ENCODE data around the gene WDFY2. TPM values are rescaled to one million over a fixed set of nuclear protein-coding genes. Genes with fewer than 3 reads are reported as not detected.
A peak's percentile ranks its signal among the peaks of the same experiment; 100 is the strongest.

Gene WDFY2
- total RNA-seq, 2 donors from 2014 or later = 25.7 to 31.9 TPM

- Histone ChIP-seq H3K36me3 (replicated peaks in 1 of 2; ENCODE audit: insufficient read depth in 1 of 2, low read depth in 2 of 2) (no peaks in the 10 kb centered on the region), H3K27me3 (no peaks in the 10 kb centered on the region), H3K4me1 (peaks cover 53% of the 10 kb centered on the region), H3K9me3 (no peaks in the 10 kb centered on the region), H3K27ac (peak overlapping the region in 1 of 4 donors; percentile 22), H3K4me3 (no peak overlapping the region)
- ATAC-seq (no peak), DNase-seq (no peak)
- intact Hi-C loops (cut with DNase I) = no loop called here
- TF ChIP-seq CTCF (IDR thresholded peaks at IDR 0.05) (no peak), POLR2A (IDR thresholded peaks at IDR 0.05) (no peak)
- WGBS, 2 donors = 70 to 78% methylated on average over 2 of the region's 2 CpGs
Measured at GRCh38 chr13:51629491-51630287, 45.4 kb downstream of the WDFY2 start.

- WGBS, 2 donors = 84 to 100% methylated on average over 2 of the region's 2 CpGs
- no peak for TF ChIP-seq POLR2A (IDR thresholded peaks at IDR 0.05)
- no peak for TF ChIP-seq CTCF (IDR thresholded peaks at IDR 0.05)
- Histone ChIP-seq H3K4me3 (no peak overlapping the region), H3K4me1 (peaks cover 51% of the 10 kb centered on the region), H3K9me3 (no peaks in the 10 kb centered on the region), H3K27ac (peak overlapping the region in 1 of 4 donors; percentile 16), H3K36me3 (replicated peaks in 1 of 2; ENCODE audit: insufficient read depth in 1 of 2, low read depth in 2 of 2) (no peaks in the 10 kb centered on the region), H3K27me3 (no peaks in the 10 kb centered on the region)
- intact Hi-C loops (cut with DNase I) = no loop called here
- DNase-seq (no peak), ATAC-seq (no peak)
Measured at GRCh38 chr13:51630288-51630615, 46.0 kb downstream of the WDFY2 start.

GRCh38 chr13:51632591-51633362 lies 48.5 kb downstream of the WDFY2 start:
- H3K36me3 ChIP-seq (replicated peaks in 1 of 2; ENCODE audit: insufficient read depth in 1 of 2, low read depth in 2 of 2) = no peaks in the 10 kb centered on the region
- ATAC-seq = peak; percentile 57
- intact Hi-C loops (cut with DNase I) = no loop called here
- DNase-seq = peak in 3 of 4 donors; percentile 28 to 39 (median 29)
- TF ChIP-seq CTCF (IDR thresholded peaks at IDR 0.05) = no peak
- no peak for TF ChIP-seq POLR2A (IDR thresholded peaks at IDR 0.05)
- no peaks in the 10 kb centered on the region for H3K27me3 ChIP-seq
- no peaks in the 10 kb centered on the region for H3K9me3 ChIP-seq
- peaks cover 55% of the 10 kb centered on the region for H3K4me1 ChIP-seq
- peak overlapping the region; percentile 3 to 75 (median 36) for H3K27ac ChIP-seq
- 45 to 53% methylated on average over 3 of the region's 3 CpGs for WGBS, 2 donors
- H3K4me3 ChIP-seq = no peak overlapping the region

GRCh38 chr13:51635137-51635878 lies 51.0 kb downstream of the WDFY2 start:
- Histone ChIP-seq H3K27ac (peak overlapping the region; percentile 6 to 70 (median 55)), H3K4me1 (peaks cover 69% of the 10 kb centered on the region), H3K4me3 (no peak overlapping the region), H3K27me3 (no peaks in the 10 kb centered on the region), H3K36me3 (replicated peaks in 1 of 2; ENCODE audit: insufficient read depth in 1 of 2, low read depth in 2 of 2) (no peaks in the 10 kb centered on the region), H3K9me3 (no peaks in the 10 kb centered on the region)
- TF ChIP-seq POLR2A (IDR thresholded peaks at IDR 0.05) = no peak
- TF ChIP-seq CTCF (IDR thresholded peaks at IDR 0.05) = no peak
- ATAC-seq (no peak), DNase-seq (no peak)
- intact Hi-C loops (cut with DNase I) = no loop called here
- 81 to 90% methylated on average over 12 of the region's 12 CpGs for WGBS, 2 donors

All from body of pancreas (tissue), 4 donors.